Measurements from ENCODE around the gene KIAA0825.

Gene KIAA0825

DNA sequence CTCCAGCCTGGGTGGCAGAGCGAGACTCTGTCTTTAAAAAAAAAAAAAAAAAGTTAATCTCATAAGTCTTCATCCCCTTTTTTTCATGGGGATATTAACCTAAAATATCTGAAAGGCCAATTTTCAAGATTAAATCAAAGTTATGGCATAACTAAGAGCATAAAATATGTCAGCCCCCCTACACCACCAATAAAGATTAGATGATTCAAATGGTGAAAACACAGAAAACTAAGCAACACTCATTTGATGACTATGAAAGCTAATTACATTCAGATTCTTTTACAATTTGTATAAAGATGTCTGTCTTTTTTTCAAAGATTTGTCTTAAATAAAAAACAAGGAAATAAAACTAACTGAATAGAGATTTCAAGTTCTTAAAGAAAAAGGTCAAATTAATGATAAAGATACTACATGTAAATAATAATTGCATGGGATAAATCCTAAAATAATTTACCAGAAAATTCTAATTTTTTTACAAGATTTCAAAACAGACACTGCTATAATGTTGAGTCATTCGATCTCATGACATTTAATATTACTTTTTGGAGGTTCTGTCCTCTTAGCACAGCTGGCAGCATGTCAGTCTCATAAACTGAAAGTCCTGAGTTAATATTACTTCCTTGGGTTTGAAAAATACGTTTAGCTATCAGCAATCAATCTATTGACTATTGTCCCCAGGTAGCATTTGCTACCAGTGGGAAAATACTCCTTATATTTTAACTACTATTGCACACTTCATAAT is 112.9 kb downstream of the KIAA0825 start:
- in situ Hi-C loops (cut with MboI; ENCODE audit: low sequenced_read_pairs), result no loop called here

DNA sequence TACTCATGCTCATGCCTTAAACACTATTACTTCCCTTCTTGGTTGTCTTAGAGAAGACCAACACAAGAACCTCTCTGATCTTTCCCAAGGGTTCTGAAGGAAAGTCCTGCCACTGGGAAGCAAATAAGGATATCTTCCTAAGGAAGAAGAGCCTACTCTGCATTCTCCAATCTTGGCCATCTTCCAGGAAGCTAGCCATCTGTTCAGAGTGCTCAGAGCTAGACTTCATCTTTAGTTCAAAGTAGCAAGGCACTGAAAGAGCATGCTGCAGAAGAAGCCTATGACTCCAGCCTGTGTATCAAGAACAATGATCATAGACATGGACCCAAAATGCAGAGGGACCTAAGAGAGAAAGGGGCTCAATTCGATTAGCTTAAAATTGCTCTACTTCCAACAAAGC is 114.7 kb downstream of the KIAA0825 start:
- in situ Hi-C loops (cut with MboI; ENCODE audit: low sequenced_read_pairs), result no loop called here

DNA sequence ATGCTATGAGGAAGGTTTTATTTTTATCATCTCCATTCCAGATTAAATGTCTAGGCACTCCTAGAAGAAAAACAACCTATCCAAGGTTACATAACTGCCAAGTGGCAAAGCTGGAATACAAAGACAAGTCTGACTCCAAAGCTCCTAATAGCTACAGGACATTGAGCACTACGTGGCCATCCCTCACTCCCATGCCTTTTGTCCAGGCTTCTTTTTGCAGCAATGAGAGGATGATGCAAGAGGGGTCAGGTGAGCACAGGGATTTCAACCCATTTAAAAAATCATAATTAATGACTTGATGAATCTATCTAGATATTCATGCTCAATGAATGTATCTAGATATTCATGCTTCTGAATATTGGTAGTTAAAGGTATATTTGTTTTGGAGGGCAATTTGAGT is 117.0 kb downstream of the KIAA0825 start:
- in situ Hi-C loops (cut with MboI; ENCODE audit: low sequenced_read_pairs), result no loop called here

DNA sequence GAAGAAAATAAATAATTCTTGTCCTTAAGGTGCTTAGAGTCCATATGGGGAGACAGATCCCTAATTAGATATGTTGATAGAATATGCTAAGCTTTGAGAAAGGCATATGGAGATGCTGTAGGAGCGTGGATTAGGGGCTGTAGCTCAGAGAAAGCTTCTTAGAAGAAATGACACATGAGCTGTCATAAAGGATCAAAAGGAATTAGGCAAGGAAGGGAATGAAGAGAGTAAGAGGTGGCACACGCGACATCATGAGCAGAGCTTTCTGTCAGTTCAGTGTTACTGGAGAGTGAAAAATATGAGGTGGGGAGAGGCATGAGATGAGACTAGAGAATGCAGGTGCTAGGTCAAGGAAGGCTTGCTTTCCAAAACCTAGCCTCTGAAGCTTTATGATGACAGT is 118.6 kb downstream of the KIAA0825 start:
- in situ Hi-C loops (cut with MboI; ENCODE audit: low sequenced_read_pairs), result no loop called here

DNA sequence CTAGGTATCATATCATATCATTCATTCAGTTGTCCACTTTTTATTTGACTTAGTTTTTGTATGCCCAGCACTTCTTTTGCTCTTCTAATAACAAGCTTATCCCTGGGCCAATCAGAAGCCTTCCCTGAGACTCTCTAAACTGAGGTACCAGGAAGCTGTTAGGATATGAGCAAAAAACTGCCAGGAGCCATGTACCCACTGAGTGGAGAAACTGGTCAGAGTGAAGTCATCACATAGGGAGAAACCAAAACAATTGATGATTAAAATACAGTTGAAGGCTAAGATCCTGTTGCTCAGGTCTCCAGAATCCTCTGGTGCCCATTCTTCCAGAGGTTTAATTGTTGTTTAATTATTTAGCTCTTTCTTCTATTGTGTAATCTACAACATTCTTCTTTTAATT is 120.2 kb downstream of the KIAA0825 start:
- in situ Hi-C loops (cut with MboI; ENCODE audit: low sequenced_read_pairs), result no loop called here

DNA sequence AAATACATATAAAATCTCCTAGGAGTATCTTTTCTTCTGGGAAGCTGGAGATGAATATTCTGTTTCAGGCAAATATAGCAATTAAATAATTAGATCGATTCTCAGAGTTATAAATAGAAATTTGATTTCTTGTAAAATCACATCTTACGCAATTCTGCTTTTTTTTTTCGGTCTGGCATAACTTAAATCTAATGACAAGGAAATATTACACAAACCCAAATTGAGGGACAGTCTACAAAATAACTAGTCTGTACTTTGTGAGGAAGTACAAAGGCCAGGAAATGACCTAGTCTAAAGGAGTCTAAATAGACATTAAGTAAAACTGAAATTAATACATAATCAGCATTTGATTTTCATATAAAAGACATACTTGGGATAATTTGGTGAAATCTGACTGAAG is 133.3 kb downstream of the KIAA0825 start:
- in situ Hi-C loops (cut with MboI; ENCODE audit: low sequenced_read_pairs), result no loop called here

DNA sequence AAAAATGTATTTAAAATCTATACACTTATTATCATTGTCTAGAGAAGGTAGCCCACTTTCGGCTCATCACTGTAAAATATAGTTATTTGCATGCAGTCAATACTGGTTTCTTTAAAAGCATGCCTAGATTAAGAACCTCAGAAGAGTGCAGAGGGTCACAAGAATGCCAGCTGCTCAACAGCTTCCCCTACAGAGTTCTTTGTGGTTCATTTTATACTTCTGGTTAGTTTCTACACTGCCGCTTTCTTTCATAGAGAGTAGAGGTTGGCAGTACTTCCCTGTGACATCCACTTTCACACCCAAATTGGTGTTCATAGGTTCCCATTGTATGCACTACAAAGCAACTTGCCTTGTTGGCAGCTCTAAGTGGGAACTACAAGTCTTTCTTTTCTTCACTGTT is 137.3 kb downstream of the KIAA0825 start:
- in situ Hi-C loops (cut with MboI; ENCODE audit: low sequenced_read_pairs), result no loop called here

DNA sequence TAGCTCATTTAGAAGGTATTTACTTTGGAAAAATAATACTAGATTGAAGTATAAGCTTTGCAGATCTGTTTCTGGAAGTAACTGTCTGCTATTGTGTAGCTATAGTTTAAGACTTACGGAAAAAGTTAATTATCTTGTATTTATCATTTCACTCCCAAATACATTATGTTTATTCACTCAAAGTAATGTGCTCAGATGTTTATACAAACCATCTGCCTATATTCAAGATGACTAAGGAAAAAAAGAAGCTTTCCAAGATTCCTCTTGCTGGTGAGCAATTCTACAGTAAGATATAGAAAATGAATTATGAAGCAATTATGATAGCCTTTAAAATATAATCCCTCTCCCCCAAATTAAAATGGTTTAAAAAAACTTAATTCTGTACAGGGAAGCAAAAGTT is 137.9 kb downstream of the KIAA0825 start:
- in situ Hi-C loops (cut with MboI; ENCODE audit: low sequenced_read_pairs), result no loop called here

DNA sequence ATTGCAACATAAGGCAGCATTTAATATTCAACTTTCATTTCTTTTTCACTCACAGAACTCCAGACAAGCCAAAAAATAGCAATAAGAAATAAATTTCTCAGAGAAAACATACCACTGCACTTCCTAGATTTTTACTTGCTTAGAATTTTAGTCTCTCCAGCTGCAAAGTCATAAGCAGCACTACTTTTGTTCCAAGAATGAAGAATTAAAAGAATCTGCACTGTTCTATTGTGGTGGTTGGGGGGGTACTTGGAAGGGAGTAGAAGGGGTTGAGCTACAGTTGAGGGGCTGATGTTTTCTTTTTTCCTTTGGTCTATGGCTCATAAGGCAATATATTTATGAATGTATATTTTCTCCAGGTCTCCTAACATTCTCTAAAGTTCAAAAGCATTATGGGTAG is 144.5 kb downstream of the KIAA0825 start:
- in situ Hi-C loops (cut with MboI; ENCODE audit: low sequenced_read_pairs), result no loop called here

DNA sequence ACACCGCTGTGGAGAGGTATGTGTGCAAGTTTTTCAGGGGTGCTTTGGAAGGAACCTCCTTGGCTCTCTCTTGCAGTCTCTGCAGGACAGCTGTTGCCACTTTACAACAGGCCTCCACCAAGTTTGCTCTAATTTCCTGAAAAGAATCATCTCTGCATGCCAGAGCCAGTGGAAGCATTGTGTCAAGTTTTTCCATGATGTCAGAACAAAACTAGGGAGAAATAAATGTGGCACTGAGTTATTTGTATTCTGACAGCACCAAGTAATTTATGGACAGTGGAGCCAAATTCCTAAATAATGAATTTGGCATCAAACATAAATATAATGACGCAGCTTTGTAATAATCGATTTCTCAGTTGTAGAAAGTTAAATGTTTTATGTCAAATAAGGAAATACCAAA is 146.9 kb downstream of the KIAA0825 start:
- in situ Hi-C loops (cut with MboI; ENCODE audit: low sequenced_read_pairs), result no loop called here

DNA sequence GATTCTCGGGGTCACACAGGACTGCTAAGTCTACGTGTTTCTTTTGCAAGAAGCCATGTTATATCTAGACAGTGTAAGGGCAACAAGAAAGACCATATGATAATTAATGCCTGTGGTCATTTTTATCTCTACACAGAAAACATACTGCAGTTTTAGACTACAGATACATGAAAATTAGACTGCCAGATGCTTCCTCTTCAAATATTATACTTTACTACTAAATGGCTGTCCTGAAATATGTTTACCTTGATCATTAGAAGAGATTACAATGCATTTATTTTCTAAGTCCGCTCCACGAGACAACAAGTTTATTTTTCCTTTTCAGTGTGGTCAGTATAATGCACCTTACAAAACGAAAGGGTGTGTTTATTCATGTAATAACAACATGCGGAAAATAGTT is 147.6 kb downstream of the KIAA0825 start:
- in situ Hi-C loops (cut with MboI; ENCODE audit: low sequenced_read_pairs), result no loop called here

DNA sequence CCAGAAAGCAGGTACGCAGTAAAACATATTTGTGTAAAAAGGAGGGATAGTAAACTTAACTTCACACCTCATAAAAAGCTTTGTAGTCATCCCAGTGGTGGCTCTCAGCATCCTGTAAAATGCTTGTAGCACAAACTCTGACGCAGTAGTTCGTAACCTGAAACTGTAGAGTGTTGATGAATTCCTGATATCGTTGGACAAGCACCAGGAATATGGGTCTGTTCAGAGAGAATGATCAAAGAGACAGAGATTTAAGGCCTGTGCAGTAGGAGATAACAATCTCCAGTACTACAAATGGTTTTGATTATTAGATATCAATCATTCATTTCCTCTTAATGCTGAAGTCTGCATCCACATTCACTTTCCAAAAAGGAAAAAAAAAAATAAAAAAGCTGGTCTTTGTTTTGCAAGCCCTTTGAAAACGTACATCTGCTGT is 148.5 kb downstream of the KIAA0825 start:
- in situ Hi-C loops (cut with MboI; ENCODE audit: low sequenced_read_pairs), result no loop called here

DNA sequence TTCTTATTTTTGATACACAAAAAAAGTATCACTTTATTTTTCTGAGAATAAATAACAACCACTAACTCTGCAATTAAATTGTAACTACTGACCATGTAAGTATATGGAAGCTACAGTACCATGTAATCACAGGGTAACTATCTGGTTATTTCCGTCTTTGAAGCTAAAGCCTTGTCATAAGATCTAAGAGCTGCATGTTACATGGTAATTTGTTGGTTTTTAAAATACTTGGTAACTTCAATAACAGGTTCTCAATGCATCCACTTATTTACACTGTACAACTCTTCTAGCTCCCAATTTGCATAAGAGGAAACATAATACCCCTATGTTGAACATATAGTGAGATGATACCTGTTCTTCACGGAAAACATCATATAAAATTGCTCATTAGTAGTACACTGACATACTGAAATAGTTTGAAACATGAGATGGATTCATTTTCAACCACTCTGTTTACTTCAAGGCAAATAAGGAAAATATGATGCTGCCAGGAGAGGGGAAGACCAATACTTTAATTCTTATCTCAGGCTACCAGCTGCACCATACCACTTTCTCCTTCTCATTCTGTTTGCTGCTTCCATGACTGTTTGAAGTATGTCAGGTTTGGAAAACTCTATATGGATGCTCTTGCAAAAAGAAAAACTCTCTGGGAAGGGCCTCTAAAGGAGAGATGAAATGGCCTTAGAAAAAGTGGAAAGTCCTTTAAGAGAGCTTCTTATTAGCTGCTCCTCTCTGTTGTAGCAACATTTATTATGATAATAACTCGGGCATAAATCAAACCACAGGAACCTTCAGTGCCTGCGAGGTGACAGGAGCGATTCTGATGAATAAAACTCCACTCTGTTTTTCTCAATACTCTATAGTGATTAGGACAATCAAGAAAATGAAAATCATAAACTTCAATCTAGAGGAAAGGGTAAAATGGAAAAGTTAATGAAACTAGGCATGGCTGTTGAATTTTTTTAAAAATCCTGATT is 150.2 kb downstream of the KIAA0825 start:
- in situ Hi-C loops (cut with MboI; ENCODE audit: low sequenced_read_pairs), result no loop called here

DNA sequence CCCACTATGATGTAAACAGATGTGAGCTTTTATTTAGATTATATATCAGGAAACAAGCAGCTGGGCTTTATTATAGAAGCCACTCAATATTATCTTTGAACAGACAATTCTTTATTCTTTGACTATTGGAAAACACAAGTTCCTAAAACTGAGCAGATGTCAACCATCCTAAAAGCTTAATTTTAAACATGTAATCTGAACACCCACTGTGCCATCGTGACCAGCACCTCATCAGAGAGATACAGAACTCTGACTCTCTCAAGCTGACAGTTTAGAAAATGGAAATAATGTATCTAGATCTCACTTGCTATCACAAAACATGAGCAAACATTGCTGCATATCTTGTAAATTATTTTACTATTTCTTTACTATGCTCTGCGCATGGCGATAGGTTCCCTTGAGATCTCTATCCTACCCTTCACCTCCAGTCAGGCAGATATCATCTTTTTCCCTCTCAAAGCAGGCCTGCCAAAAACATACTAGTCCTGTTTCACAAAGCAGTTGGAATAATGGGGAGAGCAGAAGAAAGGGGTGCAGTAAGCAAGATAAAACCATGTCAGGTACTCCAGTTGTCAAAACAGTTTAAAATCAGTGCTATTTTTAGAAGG is 151.0 kb downstream of the KIAA0825 start:
- in situ Hi-C loops (cut with MboI; ENCODE audit: low sequenced_read_pairs), result no loop called here

DNA sequence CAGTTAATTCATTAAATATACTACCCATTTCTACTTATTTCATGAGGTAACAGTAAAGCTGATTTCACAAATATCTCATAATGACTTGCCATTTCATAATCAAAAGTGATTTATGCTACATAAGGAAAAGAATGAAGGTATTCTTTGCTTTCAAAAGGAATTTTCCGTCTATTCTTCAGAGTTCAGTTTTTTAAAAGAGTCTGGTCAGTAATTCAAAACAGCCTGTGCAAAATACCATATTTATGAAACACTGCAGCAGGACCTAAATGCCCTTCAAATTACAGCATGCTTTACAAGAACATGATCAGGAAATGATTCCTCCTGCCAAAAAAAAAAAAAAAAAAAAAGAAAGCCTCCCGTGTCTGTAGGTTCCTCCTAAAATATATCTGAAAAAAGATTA is 154.7 kb downstream of the KIAA0825 start:
- in situ Hi-C loops (cut with MboI; ENCODE audit: low sequenced_read_pairs), result no loop called here

DNA sequence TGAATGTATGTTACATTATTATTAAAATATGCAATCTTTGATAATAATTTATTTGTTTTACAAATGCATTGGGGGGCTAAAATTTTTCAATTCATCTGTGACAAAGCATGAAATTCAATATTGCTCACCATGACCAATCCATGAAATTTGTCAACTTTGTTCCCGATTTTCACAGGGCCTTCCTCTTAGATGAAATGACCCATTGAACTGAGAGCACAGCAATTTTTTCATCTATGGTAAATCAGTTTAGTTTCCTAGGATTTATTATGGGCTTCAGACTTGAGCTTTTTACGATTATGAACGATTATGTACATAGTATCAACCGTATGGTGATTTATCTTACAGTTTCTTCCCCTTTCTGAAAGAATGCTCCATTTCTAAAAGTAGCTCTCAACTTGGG is 157.3 kb downstream of the KIAA0825 start:
- in situ Hi-C loops (cut with MboI; ENCODE audit: low sequenced_read_pairs), result no loop called here

DNA sequence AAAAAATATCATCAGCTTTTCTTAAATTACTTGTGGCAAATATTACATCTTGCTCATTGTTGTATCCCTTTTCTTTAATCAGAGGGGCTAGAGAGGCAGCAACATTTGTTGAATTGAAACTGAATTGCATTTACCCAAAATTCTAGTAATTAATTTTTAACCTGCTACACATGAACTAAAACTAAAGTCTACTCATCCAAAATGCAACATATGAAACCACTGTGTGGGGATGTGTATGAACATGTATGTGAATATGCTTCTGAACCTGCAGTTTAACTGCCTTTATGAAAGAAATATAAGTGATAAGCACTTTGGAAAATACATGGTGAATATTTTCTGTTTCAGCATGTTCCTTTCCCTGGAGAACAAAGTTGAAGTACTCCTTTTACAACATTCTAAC is 158.5 kb downstream of the KIAA0825 start:
- in situ Hi-C loops (cut with MboI; ENCODE audit: low sequenced_read_pairs), result no loop called here

DNA sequence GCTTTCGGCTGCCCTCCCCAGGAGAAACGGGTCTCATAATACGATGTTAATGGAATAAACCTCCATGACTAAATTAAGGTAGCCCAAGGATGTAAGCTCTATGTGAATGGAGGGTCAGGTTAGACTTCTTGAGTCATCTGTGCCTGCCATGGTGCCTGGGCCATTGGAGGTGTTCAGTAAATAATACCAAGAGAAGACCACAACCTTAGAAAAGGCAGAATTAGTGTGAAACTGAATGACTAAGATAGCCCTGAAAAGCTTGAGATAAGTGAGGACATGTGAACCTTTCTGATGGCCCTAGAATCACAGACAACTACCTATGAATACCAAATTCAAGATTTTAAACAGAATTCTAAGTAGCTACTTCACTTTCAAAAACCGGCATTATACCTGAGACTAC is 160.6 kb downstream of the KIAA0825 start:
- in situ Hi-C loops (cut with MboI; ENCODE audit: low sequenced_read_pairs), result no loop called here

DNA sequence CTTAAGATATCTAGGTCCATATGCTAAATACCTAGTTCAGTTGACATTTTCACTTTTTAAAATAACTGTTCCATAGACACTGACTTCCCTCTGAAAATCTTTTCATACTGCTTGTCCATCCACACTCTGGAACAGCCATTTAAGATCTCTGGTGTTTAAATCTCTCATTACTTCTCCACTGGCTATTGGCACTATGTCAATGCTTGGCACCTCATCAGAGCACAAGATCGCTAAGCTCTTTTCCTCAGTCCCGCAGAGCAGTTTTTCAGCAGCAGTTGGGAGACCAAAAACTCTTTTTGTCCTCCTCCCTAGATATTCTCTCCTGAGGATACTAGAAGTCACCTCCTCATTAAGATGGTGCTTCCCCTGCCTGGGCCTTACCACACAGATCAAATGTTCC is 172.7 kb downstream of the KIAA0825 start:
- in situ Hi-C loops (cut with MboI; ENCODE audit: low sequenced_read_pairs), result no loop called here

DNA sequence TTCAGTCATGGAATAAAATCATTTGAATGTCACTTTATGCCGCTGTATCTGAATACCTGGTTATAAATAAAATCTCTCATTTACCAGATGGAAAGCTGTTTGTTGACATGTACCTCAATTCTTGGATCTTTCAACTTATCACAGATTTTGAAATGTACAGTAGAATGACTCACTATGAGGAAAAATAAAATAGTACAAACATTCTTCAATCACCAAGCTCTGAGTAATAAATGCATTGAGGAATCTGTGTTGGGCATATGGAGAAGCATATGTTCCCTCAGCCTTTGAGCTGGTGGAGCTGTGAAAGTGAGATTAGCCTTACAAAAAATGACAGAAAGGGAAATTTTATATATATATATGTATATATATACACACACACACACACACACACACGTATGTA is 175.4 kb downstream of the KIAA0825 start:
- in situ Hi-C loops (cut with MboI; ENCODE audit: low sequenced_read_pairs), result no loop called here

DNA sequence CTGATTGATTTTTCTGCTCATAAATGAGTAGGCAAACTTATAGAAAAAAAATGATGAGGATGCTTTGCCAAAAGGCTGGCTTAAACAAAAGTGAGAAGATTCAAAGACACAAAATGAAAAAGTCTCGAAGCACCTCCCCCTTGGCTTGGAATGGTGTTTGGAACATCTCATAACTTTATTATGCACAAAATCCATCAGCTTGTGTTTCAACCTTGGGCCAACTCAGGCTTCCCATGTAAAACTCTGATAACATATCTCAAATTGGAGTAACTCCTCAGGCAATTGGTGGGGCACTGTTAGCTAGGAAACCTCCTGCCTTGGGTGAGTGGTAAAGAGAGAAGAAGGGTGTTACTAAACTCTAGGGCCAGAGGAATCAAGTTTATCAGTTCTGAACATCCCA is 176.3 kb downstream of the KIAA0825 start:
- in situ Hi-C loops (cut with MboI; ENCODE audit: low sequenced_read_pairs), result no loop called here

DNA sequence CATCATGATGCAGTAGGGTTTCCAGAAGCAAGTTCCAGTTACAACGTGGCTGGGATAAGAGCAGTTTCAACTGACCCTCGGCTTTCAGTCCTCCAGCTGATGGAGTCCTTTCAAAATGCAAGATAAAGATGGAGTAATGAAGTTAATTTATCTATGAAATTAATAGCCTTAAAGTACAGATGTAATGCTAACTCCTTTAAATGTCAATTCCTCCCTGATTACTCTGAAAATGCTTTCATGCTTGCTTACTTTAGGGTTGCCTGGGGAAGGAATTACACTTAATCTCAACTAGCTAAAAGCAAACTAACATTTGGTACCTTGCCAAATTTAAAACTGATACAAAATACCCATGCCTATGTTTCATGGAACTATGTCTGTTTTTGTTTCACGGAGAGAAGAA is 178.4 kb downstream of the KIAA0825 start:
- in situ Hi-C loops (cut with MboI; ENCODE audit: low sequenced_read_pairs), result no loop called here

Data from HL-60/S4 treated with phorbol 12-myristate 13-acetate at 8.2 ng/mL for 4 days and 3 days (cell line).